Neural cell (in vitro differentiated cells): ENCODE results near the gene SPHKAP. TPM values are rescaled to one million over a fixed set of nuclear protein-coding genes. Genes with fewer than 3 reads are reported as not detected.
"Not testable (repeated sequence)": the region's sequence is repeated elsewhere in the genome, so short reads cannot be mapped to it uniquely, and the experiment has no call there.

Source experiments
- H2AFZ ChIP-seq: fragments of 200-600, 300-800 bp; sonication (generic), shearing (Covaris generic); 2 replicates; pipeline ENCODE4 v1.6.0; 2014; ENCODE audit warnings: low read depth, mild to moderate bottlenecking, antibody characterized with exemption, low read length, moderate library complexity
- H3F3A ChIP-seq: fragments of 200-600 bp; shearing (Covaris generic); 2 replicates; pipeline ENCODE4 v1.6.1; 2016; ENCODE audit warnings: mild to moderate bottlenecking, moderate library complexity, mixed read lengths, antibody characterized with exemption, low read length; ENCODE audit not compliant: insufficient read depth, poor library complexity, severe bottlenecking
- H3K27ac ChIP-seq: fragments of 200-600, 300-800 bp; sonication (generic), shearing (Covaris generic); 2 replicates; pipeline ENCODE4 v1.5.1; 2014; ENCODE audit warnings: mild to moderate bottlenecking, low read length, moderate library complexity
- H3K27me3 ChIP-seq: fragments of 300-800, 200-600 bp; sonication (generic), shearing (Covaris generic); 2 replicates; pipeline ENCODE4 v1.6.0; 2014; ENCODE audit warnings: mild to moderate bottlenecking, low read depth, low read length, moderate library complexity; ENCODE audit not compliant: insufficient read depth
- H3K36me3 ChIP-seq: fragments of 300-800, 200-600 bp; sonication (generic), shearing (Covaris generic); 2 replicates; pipeline ENCODE4 v1.5.1; 2014; ENCODE audit warnings: mild to moderate bottlenecking, antibody characterized with exemption, low read length, moderate library complexity; ENCODE audit not compliant: insufficient read depth
- H3K4me2 ChIP-seq: fragments of 300-800, 200-600 bp; sonication (generic), shearing (Covaris generic); 2 replicates; pipeline ENCODE4 v1.6.0; 2014; ENCODE audit warnings: mild to moderate bottlenecking, low read length
- H3K4me3 ChIP-seq: fragments of 300-800, 200-600 bp; sonication (generic), shearing (Covaris generic); 2 replicates; pipeline ENCODE4 v1.5.1; 2014; ENCODE audit warnings: mild to moderate bottlenecking, low read length, moderate library complexity
- H3K79me2 ChIP-seq: fragments of 200-600 bp; shearing (Covaris generic); replicated peaks from 2 replicates; pipeline ENCODE4 v1.6.0; 2014; ENCODE audit warnings: mild to moderate bottlenecking, low read length, moderate library complexity; ENCODE audit not compliant: insufficient read depth
- H3K9ac ChIP-seq: fragments of 300-800, 200-600 bp; sonication (generic), shearing (Covaris generic); 2 replicates; pipeline ENCODE4 v1.6.1; 2016; ENCODE audit warnings: mild to moderate bottlenecking, low read length, mixed read lengths
- H3K9me2 ChIP-seq: fragments of 200-600 bp; shearing (Covaris generic); 2 replicates; pipeline ENCODE4 v1.6.1; 2016; ENCODE audit warnings: mild to moderate bottlenecking, low read length, mixed read lengths; ENCODE audit not compliant: insufficient read depth
- H3K9me3 ChIP-seq: fragments of 200-600, 300-800 bp; sonication (generic), shearing (Covaris generic); 2 replicates; pipeline ENCODE4 v1.6.1; 2016; ENCODE audit warnings: mild to moderate bottlenecking, mixed run types, low read length, moderate library complexity, mixed read lengths
- H4K20me1 ChIP-seq: fragments of 200-600 bp; shearing (Covaris generic); 2 replicates; pipeline ENCODE4 v1.6.1; 2016; ENCODE audit warnings: mild to moderate bottlenecking, mixed run types; ENCODE audit not compliant: insufficient read depth
- CTCF ChIP-seq: fragments of 450-650 bp; IDR thresholded peaks from 2 replicates; pipeline ENCODE4 v1.5.1; 2014; ENCODE audit warnings: antibody characterized with exemption, mild to moderate bottlenecking, moderate library complexity; ENCODE audit not compliant: poor library complexity, severe bottlenecking
- EP300 ChIP-seq: fragments of 450-650 bp; conservative IDR thresholded peaks from 2 replicates; pipeline ENCODE4 v1.6.1; 2014; ENCODE audit warnings: antibody characterized with exemption, mild to moderate bottlenecking, moderate library complexity; ENCODE audit not compliant: poor library complexity, severe bottlenecking
- EZH2 ChIP-seq: fragments of 200-600, 300-800 bp; shearing (Covaris generic), sonication (generic); IDR thresholded peaks from 2 replicates; pipeline ENCODE4 v1.6.1; 2014; ENCODE audit warnings: antibody characterized with exemption, low read length, borderline replicate concordance, mild to moderate bottlenecking; ENCODE audit not compliant: insufficient read depth, poor library complexity, severe bottlenecking
- MXI1 ChIP-seq: fragments of 450-650 bp; conservative IDR thresholded peaks from 2 replicates; pipeline ENCODE4 v1.6.1; 2014; ENCODE audit warnings: antibody characterized with exemption, mild to moderate bottlenecking; ENCODE audit not compliant: poor library complexity, severe bottlenecking
- POLR2AphosphoS5 ChIP-seq: IDR thresholded peaks from 2 replicates; pipeline ENCODE4 v1.6.1; 2012
- RAD21 ChIP-seq: fragments of 450-650 bp; conservative IDR thresholded peaks from 2 replicates; pipeline ENCODE4 v1.6.1; 2014; ENCODE audit warnings: antibody characterized with exemption, mild to moderate bottlenecking, moderate library complexity
- REST ChIP-seq: IDR thresholded peaks from 2 replicates; pipeline ENCODE4 v1.6.1; 2012; ENCODE audit warnings: borderline replicate concordance
- SMC3 ChIP-seq: fragments of 450-650 bp; conservative IDR thresholded peaks from 2 replicates; pipeline ENCODE4 v1.6.1; 2014; ENCODE audit warnings: antibody characterized with exemption, mild to moderate bottlenecking, moderate library complexity; ENCODE audit not compliant: poor library complexity
- TAF1 ChIP-seq: IDR thresholded peaks from 2 replicates; pipeline ENCODE4 v1.6.1; 2012; ENCODE audit warnings: low read depth
- polyA plus RNA-seq: library from polyadenylated mRNA; depleted of rRNA; stranded (reverse); fragments of >200 nt; gene quantifications from 2 replicates; pipeline ENCODE4 v1.2.3, GENCODE V29; 2014

SPHKAP gene
- polyA plus RNA-seq, 1 donor from 2014 or later: 1.7 TPM

GRCh38 chr2:227942021-227942420 lies 239.5 kb downstream of the SPHKAP start:
- H3K9ac ChIP-seq: no peak overlapping the region
- H3K4me2 ChIP-seq: no peak overlapping the region
- no peaks in the 10 kb centered on the region for H3K9me3 ChIP-seq
- TF ChIP-seq SMC3 (no peak), EP300 (no peak), RAD21 (no peak), EZH2 (no peak), REST (no peak), CTCF (no peak), MXI1 (no peak), POLR2AphosphoS5 (no peak), TAF1 (no peak)
- no peaks in the 10 kb centered on the region for H3K9me2 ChIP-seq
- H3F3A ChIP-seq: no peaks in the 10 kb centered on the region
- no peaks in the 10 kb centered on the region for H3K36me3 ChIP-seq
- H3K27me3 ChIP-seq: no peaks in the 10 kb centered on the region
- H3K4me3 ChIP-seq: no peak overlapping the region
- H2AFZ ChIP-seq: no peak overlapping the region
- no peaks in the 10 kb centered on the region for H4K20me1 ChIP-seq
- H3K27ac ChIP-seq: no peak overlapping the region
- H3K79me2 ChIP-seq: no peaks in the 10 kb centered on the region

GRCh38 chr2:227939271-227940027 lies 242.0 kb downstream of the SPHKAP start:
- Histone ChIP-seq H4K20me1 (no peaks in the 10 kb centered on the region), H3K36me3 (no peaks in the 10 kb centered on the region), H3K4me3 (no peak overlapping the region), H3K79me2 (no peaks in the 10 kb centered on the region), H3K27ac (no peak overlapping the region), H3K27me3 (no peaks in the 10 kb centered on the region), H3K9me2 (no peaks in the 10 kb centered on the region), H3K9ac (no peak overlapping the region), H3F3A (no peaks in the 10 kb centered on the region), H3K4me2 (no peak overlapping the region), H3K9me3 (no peaks in the 10 kb centered on the region), H2AFZ (no peak overlapping the region)
- TF ChIP-seq POLR2AphosphoS5 (no peak), RAD21 (peak; percentile 81), CTCF (peak; percentile 73), EP300 (no peak), TAF1 (no peak), SMC3 (peak; percentile 81)

- not testable (repeated sequence) for H2AFZ ChIP-seq, H3K79me2 ChIP-seq, H4K20me1 ChIP-seq, H3K27ac ChIP-seq, H3F3A ChIP-seq, H3K36me3 ChIP-seq, H3K9me2 ChIP-seq, H3K4me3 ChIP-seq, H3K9ac ChIP-seq, H3K4me2 ChIP-seq, H3K9me3 ChIP-seq, H3K27me3 ChIP-seq
These were observed 245.2 kb downstream of the SPHKAP start for GRCh38 chr2:227936249-227936648.
